GM23338 (cell line): ENCODE data around the gene MAP3K8. TPM values are rescaled to one million over a fixed set of nuclear protein-coding genes. Genes with fewer than 3 reads are reported as not detected.

Experiments used
- ATAC-seq: fragments of 200-7000 bp; cut with Tn5 transposase; 3 replicates; pipeline ENCODE4 v1.9.1; 2020
- DNase-seq: peaks from one replicate; pipeline ENCODE4 v3.0.0-alpha.2; 2015; ENCODE audit warnings: low spot score
- H2AFZ ChIP-seq: fragments of 200-600 bp; sonication (generic); 2 replicates; pipeline ENCODE4 v1.8.0; 2016; ENCODE audit warnings: antibody characterized with exemption, mild to moderate bottlenecking, moderate library complexity
- H3F3A ChIP-seq: fragments of 200-600 bp; sonication (generic); replicated peaks from 2 replicates; pipeline ENCODE4 v1.8.0; 2017; ENCODE audit warnings: antibody characterized with exemption, mixed run types, low read depth
- H3K27ac ChIP-seq: fragments of 200-600 bp; sonication (generic); 2 replicates; pipeline ENCODE4 v1.6.1; 2016; ENCODE audit warnings: low read depth
- H3K27me3 ChIP-seq: fragments of 200-600 bp; sonication (generic); 2 replicates; pipeline ENCODE4 v1.8.0; 2016; ENCODE audit warnings: mild to moderate bottlenecking, mixed run types, moderate library complexity; ENCODE audit not compliant: insufficient read depth
- H3K36me3 ChIP-seq: fragments of 200-600 bp; sonication (generic); 2 replicates; pipeline ENCODE4 v1.8.0; 2016; ENCODE audit warnings: mild to moderate bottlenecking; ENCODE audit not compliant: insufficient read depth
- H3K4me1 ChIP-seq: fragments of 200-600 bp; sonication (generic); 2 replicates; pipeline ENCODE4 v1.8.0; 2016; ENCODE audit warnings: mild to moderate bottlenecking, moderate library complexity; ENCODE audit not compliant: insufficient read depth
- H3K4me2 ChIP-seq: fragments of 200-600 bp; sonication (generic); 2 replicates; pipeline ENCODE4 v1.7.1; 2017; ENCODE audit warnings: mixed run types
- H3K4me3 ChIP-seq: fragments of 200-600 bp; sonication (generic); 2 replicates; pipeline ENCODE4 v1.6.1; 2016; ENCODE audit warnings: mixed run types
- H3K79me2 ChIP-seq: fragments of 200-600 bp; sonication (generic); replicated peaks from 2 replicates; pipeline ENCODE4 v1.8.0; 2017; ENCODE audit warnings: mild to moderate bottlenecking; ENCODE audit not compliant: insufficient read depth
- H3K9me2 ChIP-seq: fragments of 200-600 bp; sonication (generic); 2 replicates; pipeline ENCODE4 v1.8.0; 2017; ENCODE audit not compliant: insufficient read depth
- H4K20me1 ChIP-seq: fragments of 200-600 bp; sonication (generic); replicated peaks from 2 replicates; pipeline ENCODE4 v1.8.0; 2017; ENCODE audit warnings: mild to moderate bottlenecking; ENCODE audit not compliant: insufficient read depth
- H3K27ac Mint-ChIP-seq: 2 replicates; pipeline ENCODE4 v1.8.0; 2020; ENCODE audit warnings: inconsistent platforms, mild to moderate bottlenecking, moderate library complexity, mixed read lengths
- H3K27me3 Mint-ChIP-seq: 3 replicates; pipeline ENCODE4 v1.8.0; 2022; ENCODE audit warnings: low read depth, mild to moderate bottlenecking, moderate library complexity, mixed read lengths, inconsistent platforms; ENCODE audit not compliant: insufficient read depth, poor library complexity
- H3K36me3 Mint-ChIP-seq: 3 replicates; pipeline ENCODE4 v1.8.0; 2021; ENCODE audit warnings: low read depth, mild to moderate bottlenecking, inconsistent platforms, moderate library complexity, mixed read lengths
- H3K4me1 Mint-ChIP-seq: 3 replicates; pipeline ENCODE4 v1.8.0; 2020; ENCODE audit warnings: mild to moderate bottlenecking, inconsistent platforms, mixed read lengths
- H3K4me3 Mint-ChIP-seq: 3 replicates; pipeline ENCODE4 v1.8.0; 2021; ENCODE audit warnings: moderate library complexity, mild to moderate bottlenecking, inconsistent platforms, mixed read lengths
- H3K9me3 Mint-ChIP-seq: 3 replicates; pipeline ENCODE4 v1.8.0; 2020; ENCODE audit warnings: moderate library complexity, mild to moderate bottlenecking, inconsistent platforms, mixed read lengths
- CREB1 ChIP-seq: fragments of 250-450 bp; sonication (Bioruptor Pico); IDR thresholded peaks from 2 replicates; pipeline ENCODE4 v1.5.0; 2020; ENCODE audit warnings: low read depth, mild to moderate bottlenecking, moderate library complexity
- EZH2phosphoT487 ChIP-seq: fragments of 200-600 bp; sonication (generic); IDR thresholded peaks from one replicate; pipeline ENCODE4 v1.8.1; 2018; ENCODE audit warnings: antibody characterized with exemption; ENCODE audit not compliant: unreplicated experiment
- JUNB ChIP-seq: IDR thresholded peaks from one replicate; pipeline ENCODE4 v1.6.1; 2016; ENCODE audit warnings: antibody characterized with exemption; ENCODE audit not compliant: unreplicated experiment
- POLR2AphosphoS5 ChIP-seq: IDR thresholded peaks from 2 replicates; pipeline ENCODE4 v1.6.1; 2016; ENCODE audit warnings: antibody characterized with exemption, low read depth
- STAT1 ChIP-seq: IDR thresholded peaks from one replicate; pipeline ENCODE4 v1.6.1; 2016; ENCODE audit warnings: antibody characterized with exemption; ENCODE audit not compliant: unreplicated experiment
- polyA plus RNA-seq: library from polyadenylated mRNA; unstranded; fragments of >200 nt; fragmentation: Nextera tagmentation; extraction: Ambion mirVana; gene quantifications from 2 replicates; pipeline ENCODE4 v1.2.1, GENCODE V29; 2016
- total RNA-seq: library from RNA; depleted of rRNA; stranded (reverse); fragments of >200 nt; shearing (Covaris generic); gene quantifications from 2 replicates; pipeline ENCODE4 v1.2.3, GENCODE V29; 2014
- TF ChIP-seq, protein P1 (sequence below): IDR thresholded peaks from one replicate; pipeline ENCODE4 v1.6.1; 2018; ENCODE audit warnings: antibody characterized with exemption; ENCODE audit not compliant: unreplicated experiment
- TF ChIP-seq, protein P2 (sequence below), 2 experiments: fragments of 200-600 bp in 1 of 2; sonication (generic) in 1 of 2; conservative IDR thresholded peaks; 2 replicates each; pipeline versions ENCODE4 v1.5.1 to v1.6.1; 2016 to 2017; ENCODE audit warnings: antibody characterized with exemption in 2 of 2, low read depth in 2 of 2, mild to moderate bottlenecking in 2 of 2, moderate library complexity in 1 of 2
- TF ChIP-seq, protein P3 (sequence below): IDR thresholded peaks from 2 replicates; pipeline ENCODE4 v1.6.1; 2016; ENCODE audit warnings: antibody characterized with exemption

The MAP3K8 gene
- total and polyA plus RNA-seq, 2 experiments from 2014 or later, result 3.5 to 5.0 TPM

DNA sequence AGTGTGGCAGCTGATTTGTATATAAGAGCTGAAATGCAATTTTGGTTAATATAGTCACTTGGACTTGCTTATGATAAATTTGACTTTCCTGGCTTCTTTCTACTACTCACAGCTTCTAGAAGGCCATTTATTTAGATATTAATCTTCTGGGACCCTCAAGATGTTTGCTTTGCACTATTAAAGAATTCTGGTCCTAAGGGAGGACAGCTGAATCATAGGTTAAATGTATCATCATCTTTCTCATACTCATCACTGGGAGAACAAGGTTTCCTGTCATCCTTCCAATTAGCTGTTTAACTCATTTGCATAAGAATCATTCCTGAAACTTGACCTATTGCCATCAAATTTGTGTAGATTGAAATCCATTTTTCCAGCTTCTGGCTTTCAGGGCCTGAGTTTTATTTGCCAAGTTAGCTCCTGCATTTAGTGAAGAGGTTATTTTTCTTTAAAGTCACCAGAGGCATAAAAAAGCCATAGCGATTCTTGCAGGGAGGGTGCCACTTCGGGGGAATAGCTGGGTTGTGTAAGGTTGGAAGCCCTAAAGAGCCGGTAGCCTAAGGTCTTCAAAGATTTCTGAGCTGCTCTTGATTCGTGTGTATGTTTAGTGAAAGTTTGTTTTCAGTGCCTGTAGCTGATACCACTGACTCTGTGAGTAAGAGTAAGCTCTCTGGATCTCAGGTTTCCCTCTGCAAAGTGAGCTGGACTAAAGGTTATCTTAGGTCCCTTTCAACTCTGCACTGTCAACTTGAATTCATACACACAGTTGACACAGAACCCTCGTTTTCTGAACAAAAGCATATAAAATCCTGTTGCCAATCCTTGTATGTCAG lies 4.3 kb downstream of the MAP3K8 start (continued):
- TF ChIP-seq, protein P1, sequence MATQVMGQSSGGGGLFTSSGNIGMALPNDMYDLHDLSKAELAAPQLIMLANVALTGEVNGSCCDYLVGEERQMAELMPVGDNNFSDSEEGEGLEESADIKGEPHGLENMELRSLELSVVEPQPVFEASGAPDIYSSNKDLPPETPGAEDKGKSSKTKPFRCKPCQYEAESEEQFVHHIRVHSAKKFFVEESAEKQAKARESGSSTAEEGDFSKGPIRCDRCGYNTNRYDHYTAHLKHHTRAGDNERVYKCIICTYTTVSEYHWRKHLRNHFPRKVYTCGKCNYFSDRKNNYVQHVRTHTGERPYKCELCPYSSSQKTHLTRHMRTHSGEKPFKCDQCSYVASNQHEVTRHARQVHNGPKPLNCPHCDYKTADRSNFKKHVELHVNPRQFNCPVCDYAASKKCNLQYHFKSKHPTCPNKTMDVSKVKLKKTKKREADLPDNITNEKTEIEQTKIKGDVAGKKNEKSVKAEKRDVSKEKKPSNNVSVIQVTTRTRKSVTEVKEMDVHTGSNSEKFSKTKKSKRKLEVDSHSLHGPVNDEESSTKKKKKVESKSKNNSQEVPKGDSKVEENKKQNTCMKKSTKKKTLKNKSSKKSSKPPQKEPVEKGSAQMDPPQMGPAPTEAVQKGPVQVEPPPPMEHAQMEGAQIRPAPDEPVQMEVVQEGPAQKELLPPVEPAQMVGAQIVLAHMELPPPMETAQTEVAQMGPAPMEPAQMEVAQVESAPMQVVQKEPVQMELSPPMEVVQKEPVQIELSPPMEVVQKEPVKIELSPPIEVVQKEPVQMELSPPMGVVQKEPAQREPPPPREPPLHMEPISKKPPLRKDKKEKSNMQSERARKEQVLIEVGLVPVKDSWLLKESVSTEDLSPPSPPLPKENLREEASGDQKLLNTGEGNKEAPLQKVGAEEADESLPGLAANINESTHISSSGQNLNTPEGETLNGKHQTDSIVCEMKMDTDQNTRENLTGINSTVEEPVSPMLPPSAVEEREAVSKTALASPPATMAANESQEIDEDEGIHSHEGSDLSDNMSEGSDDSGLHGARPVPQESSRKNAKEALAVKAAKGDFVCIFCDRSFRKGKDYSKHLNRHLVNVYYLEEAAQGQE, result no peak
- TF ChIP-seq, protein P2, sequence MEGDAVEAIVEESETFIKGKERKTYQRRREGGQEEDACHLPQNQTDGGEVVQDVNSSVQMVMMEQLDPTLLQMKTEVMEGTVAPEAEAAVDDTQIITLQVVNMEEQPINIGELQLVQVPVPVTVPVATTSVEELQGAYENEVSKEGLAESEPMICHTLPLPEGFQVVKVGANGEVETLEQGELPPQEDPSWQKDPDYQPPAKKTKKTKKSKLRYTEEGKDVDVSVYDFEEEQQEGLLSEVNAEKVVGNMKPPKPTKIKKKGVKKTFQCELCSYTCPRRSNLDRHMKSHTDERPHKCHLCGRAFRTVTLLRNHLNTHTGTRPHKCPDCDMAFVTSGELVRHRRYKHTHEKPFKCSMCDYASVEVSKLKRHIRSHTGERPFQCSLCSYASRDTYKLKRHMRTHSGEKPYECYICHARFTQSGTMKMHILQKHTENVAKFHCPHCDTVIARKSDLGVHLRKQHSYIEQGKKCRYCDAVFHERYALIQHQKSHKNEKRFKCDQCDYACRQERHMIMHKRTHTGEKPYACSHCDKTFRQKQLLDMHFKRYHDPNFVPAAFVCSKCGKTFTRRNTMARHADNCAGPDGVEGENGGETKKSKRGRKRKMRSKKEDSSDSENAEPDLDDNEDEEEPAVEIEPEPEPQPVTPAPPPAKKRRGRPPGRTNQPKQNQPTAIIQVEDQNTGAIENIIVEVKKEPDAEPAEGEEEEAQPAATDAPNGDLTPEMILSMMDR (conservative IDR thresholded peaks at IDR 0.05; ENCODE audit: low read depth in 2 of 2), result no peak
- no peak for TF ChIP-seq CREB1 (CRISPR knock-in tag)

DNA sequence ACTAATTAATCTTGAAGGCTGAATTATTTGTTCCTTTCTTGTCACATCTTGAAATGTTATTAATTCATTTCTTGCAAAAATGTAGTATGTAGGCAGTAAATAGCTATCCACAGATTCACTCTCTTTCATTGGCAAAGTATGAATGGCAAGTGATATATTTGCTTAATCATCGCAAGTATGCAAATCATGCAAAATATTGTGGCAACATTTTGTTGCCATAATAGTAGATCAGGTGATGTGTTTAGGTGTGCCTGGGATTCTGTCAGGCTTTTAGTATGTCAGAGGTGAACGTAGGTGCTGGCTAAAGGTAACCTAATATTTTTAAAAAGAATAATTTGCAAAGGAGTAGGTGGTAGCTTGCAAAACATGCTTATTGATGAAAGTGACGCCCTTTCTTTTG lies 5.9 kb downstream of the MAP3K8 start:
- Histone ChIP-seq H3K4me3 (no peak overlapping the region), H3K27me3 (peaks cover 12% of the 10 kb centered on the region), H3K36me3 (peaks cover 4% of the 10 kb centered on the region; the same call in 1 of the 2 replicates), H3K4me1 (peaks cover 39% of the 10 kb centered on the region), H2AFZ (no peak overlapping the region), H3K9me2 (no peaks in the 10 kb centered on the region), H3K27ac (no peak overlapping the region), H3K4me2 (no peak overlapping the region), H3K79me2 (peaks cover 10% of the 10 kb centered on the region; the same call in 1 of the 2 replicates), H4K20me1 (no peaks in the 10 kb centered on the region), H3F3A (no peaks in the 10 kb centered on the region; the same call in 1 of the 2 replicates)
- H3K9me3 Mint-ChIP-seq, result no peaks in the 10 kb centered on the region
- ATAC-seq (no peak), DNase-seq (no peak)
- H3K4me3 Mint-ChIP-seq, result no peak overlapping the region
- H3K36me3 Mint-ChIP-seq, result peaks cover 7% of the 10 kb centered on the region; the same call in 2 of the 3 replicates
- peaks cover 6% of the 10 kb centered on the region for H3K27me3 Mint-ChIP-seq
- no peak overlapping the region for H3K27ac Mint-ChIP-seq
- peaks cover 39% of the 10 kb centered on the region for H3K4me1 Mint-ChIP-seq
- TF ChIP-seq STAT1 (no peak), JUNB (no peak), EZH2phosphoT487 (no peak), POLR2AphosphoS5 (no peak)
- TF ChIP-seq, protein P3, sequence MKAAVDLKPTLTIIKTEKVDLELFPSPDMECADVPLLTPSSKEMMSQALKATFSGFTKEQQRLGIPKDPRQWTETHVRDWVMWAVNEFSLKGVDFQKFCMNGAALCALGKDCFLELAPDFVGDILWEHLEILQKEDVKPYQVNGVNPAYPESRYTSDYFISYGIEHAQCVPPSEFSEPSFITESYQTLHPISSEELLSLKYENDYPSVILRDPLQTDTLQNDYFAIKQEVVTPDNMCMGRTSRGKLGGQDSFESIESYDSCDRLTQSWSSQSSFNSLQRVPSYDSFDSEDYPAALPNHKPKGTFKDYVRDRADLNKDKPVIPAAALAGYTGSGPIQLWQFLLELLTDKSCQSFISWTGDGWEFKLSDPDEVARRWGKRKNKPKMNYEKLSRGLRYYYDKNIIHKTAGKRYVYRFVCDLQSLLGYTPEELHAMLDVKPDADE, result no peak
- TF ChIP-seq, protein P1, result no peak
- TF ChIP-seq, protein P2 (conservative IDR thresholded peaks at IDR 0.05; ENCODE audit: low read depth in 2 of 2), result no peak
